Measurements from ENCODE around the gene ERG. TPM values are rescaled to one million over a fixed set of nuclear protein-coding genes. Genes with fewer than 3 reads are reported as not detected.

Gene ERG
- total RNA-seq, 2 donors from 2014 or later, result 2.5 to 6.7 TPM

GRCh38 chr21:38400195-38400919, 97.9 kb downstream of the ERG start:
- Histone ChIP-seq H3K27ac (no peak overlapping the region), H3K9me3 (no peaks in the 10 kb centered on the region), H3K27me3 (no peaks in the 10 kb centered on the region), H3K36me3 (no peaks in the 10 kb centered on the region), H3K4me3 (no peak overlapping the region), H3K4me1 (no peaks in the 10 kb centered on the region), H3K9ac (ENCODE audit: low read depth in 2 of 2, low read length in 2 of 2) (no peak overlapping the region)
- TF ChIP-seq, protein P1, sequence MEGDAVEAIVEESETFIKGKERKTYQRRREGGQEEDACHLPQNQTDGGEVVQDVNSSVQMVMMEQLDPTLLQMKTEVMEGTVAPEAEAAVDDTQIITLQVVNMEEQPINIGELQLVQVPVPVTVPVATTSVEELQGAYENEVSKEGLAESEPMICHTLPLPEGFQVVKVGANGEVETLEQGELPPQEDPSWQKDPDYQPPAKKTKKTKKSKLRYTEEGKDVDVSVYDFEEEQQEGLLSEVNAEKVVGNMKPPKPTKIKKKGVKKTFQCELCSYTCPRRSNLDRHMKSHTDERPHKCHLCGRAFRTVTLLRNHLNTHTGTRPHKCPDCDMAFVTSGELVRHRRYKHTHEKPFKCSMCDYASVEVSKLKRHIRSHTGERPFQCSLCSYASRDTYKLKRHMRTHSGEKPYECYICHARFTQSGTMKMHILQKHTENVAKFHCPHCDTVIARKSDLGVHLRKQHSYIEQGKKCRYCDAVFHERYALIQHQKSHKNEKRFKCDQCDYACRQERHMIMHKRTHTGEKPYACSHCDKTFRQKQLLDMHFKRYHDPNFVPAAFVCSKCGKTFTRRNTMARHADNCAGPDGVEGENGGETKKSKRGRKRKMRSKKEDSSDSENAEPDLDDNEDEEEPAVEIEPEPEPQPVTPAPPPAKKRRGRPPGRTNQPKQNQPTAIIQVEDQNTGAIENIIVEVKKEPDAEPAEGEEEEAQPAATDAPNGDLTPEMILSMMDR (IDR thresholded peaks at IDR 0.05), result no peak
- intact Hi-C loops (cut with DNase I), result no loop called here
- no peak for DNase-seq

GRCh38 chr21:38399103-38399502, 99.2 kb downstream of the ERG start:
- Histone ChIP-seq H3K36me3 (no peaks in the 10 kb centered on the region), H3K4me1 (no peaks in the 10 kb centered on the region), H3K4me3 (no peak overlapping the region), H3K9me3 (no peaks in the 10 kb centered on the region), H3K27me3 (no peaks in the 10 kb centered on the region), H3K27ac (no peak overlapping the region), H3K9ac (ENCODE audit: low read depth in 2 of 2, low read length in 2 of 2) (no peak overlapping the region)
- TF ChIP-seq, protein P1 (IDR thresholded peaks at IDR 0.05), result no peak
- intact Hi-C loops (cut with DNase I), result no loop called here
- no peak for DNase-seq

DNA sequence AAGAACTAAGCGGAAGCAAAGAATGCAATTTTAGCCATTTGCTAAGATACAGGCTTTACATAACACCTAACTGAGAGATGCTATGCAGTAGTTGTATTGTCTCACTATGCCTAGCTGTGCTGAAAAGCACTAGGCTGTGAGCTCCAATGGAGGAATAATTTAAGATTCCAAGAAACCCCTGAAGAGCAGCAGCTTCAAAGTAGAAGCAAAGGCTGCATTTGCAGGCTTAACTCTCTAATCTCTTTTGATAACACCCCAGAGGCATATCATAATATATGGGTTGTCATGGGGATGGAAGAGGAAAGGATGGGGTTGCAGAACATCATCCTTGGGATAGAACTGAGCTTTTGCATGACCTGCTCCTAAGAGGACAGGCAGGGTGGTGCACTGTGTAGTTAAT, 102.0 kb downstream of the ERG start:
- Histone ChIP-seq H3K9ac (ENCODE audit: low read depth in 2 of 2, low read length in 2 of 2) (no peak overlapping the region), H3K4me1 (no peaks in the 10 kb centered on the region), H3K27me3 (no peaks in the 10 kb centered on the region), H3K4me3 (no peak overlapping the region), H3K27ac (no peak overlapping the region), H3K9me3 (no peaks in the 10 kb centered on the region), H3K36me3 (no peaks in the 10 kb centered on the region)
- intact Hi-C loops (cut with DNase I), result no loop called here
- DNase-seq, result no peak
- TF ChIP-seq, protein P1 (IDR thresholded peaks at IDR 0.05), result no peak

DNA sequence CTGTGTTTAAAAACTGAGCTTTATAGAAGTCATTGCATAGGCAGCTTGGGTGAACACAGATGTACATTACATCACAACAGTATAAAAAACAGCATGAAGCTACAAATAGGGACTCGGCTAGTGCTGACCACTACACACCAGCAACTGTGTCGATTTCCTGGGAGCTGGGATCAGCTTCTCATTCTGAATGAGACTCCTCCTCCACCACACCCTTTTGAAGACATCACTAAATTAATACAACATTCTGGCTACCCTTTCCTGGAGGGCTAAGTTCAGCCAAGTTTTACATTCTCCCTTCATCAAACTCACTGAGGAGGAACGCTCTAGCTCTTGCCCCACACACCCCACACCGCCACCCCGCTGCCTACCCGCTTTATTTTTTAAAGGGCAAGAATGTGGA, 102.7 kb downstream of the ERG start:
- H3K36me3 ChIP-seq, result no peaks in the 10 kb centered on the region
- TF ChIP-seq, protein P1 (IDR thresholded peaks at IDR 0.05), result no peak
- intact Hi-C loops (cut with DNase I), result no loop called here
- no peaks in the 10 kb centered on the region for H3K9me3 ChIP-seq
- no peak overlapping the region for H3K4me3 ChIP-seq
- H3K4me1 ChIP-seq, result no peaks in the 10 kb centered on the region
- no peaks in the 10 kb centered on the region for H3K27me3 ChIP-seq
- H3K9ac ChIP-seq (ENCODE audit: low read depth in 2 of 2, low read length in 2 of 2), result no peak overlapping the region
- no peak overlapping the region for H3K27ac ChIP-seq
- no peak for DNase-seq

DNA sequence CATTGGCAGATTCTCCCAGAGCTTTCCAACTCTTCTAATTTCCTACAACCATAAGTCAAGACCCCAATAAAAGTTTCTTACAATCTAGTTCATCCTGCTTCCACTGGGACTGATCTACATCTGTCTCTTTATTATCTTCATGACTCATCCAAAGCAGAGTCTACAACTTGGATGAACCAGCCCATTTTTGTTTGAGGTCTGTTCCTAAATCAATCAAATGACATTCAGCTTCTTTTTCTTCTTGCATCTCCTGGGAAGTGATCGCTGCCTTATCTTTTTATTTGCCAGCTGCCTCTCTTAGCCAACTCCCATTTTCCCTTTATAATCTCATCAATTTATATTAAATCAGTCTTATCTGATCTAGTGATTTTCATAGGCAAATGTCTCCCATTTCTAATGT, 105.6 kb downstream of the ERG start:
- intact Hi-C loops (cut with DNase I), result no loop called here
- Histone ChIP-seq H3K36me3 (no peaks in the 10 kb centered on the region), H3K27me3 (no peaks in the 10 kb centered on the region), H3K4me1 (no peaks in the 10 kb centered on the region), H3K4me3 (no peak overlapping the region), H3K9ac (ENCODE audit: low read depth in 2 of 2, low read length in 2 of 2) (no peak overlapping the region), H3K27ac (no peak overlapping the region), H3K9me3 (no peaks in the 10 kb centered on the region)
- TF ChIP-seq, protein P1 (IDR thresholded peaks at IDR 0.05), result no peak
- no peak for DNase-seq

Data from colonic mucosa (tissue), 4 donors.